Activated CD4-positive, alpha-beta T cell treated with anti-CD3 and anti-CD28 coated beads, Interleukin-2, amount 10 ng/mL, durations not matched to agents 7 days and 5 days (primary cell): ENCODE results near the gene LTBR. TPM values are rescaled to one million over a fixed set of nuclear protein-coding genes. Genes with fewer than 3 reads are reported as not detected.

Experiments used
- CTCF ChIA-PET: fragments of 350-600 bp; sonication (Branson Sonifier 250); formaldehyde crosslinking; loops from one replicate; lab custom pipeline; 2021; ENCODE audit warnings: antibody characterized with exemption; lab: Charles Lee
- POLR2A ChIA-PET: fragments of 350-600 bp; sonication (Branson Sonifier 250); formaldehyde crosslinking; loops from one replicate; lab custom pipeline; 2021; ENCODE audit warnings: antibody characterized with exemption; lab: Charles Lee
- DNase-seq: peaks from one replicate; pipeline ENCODE4 v3.0.0-alpha.2; 2020
- H3K27ac Mint-ChIP-seq: one replicate; pipeline ENCODE4 v1.8.0; 2021; ENCODE audit warnings: mild to moderate bottlenecking, moderate library complexity, mixed read lengths
- H3K27me3 Mint-ChIP-seq: one replicate; pipeline ENCODE4 v1.8.0; 2021; ENCODE audit warnings: mixed read lengths
- H3K36me3 Mint-ChIP-seq: one replicate; pipeline ENCODE4 v1.8.0; 2021; ENCODE audit warnings: low read depth, mixed read lengths
- H3K4me1 Mint-ChIP-seq: one replicate; pipeline ENCODE4 v1.8.0; 2021; ENCODE audit warnings: mixed read lengths
- H3K4me3 Mint-ChIP-seq: one replicate; pipeline ENCODE4 v1.8.0; 2021; ENCODE audit warnings: mild to moderate bottlenecking, moderate library complexity, mixed read lengths
- H3K9me3 Mint-ChIP-seq: one replicate; pipeline ENCODE4 v1.8.0; 2021; ENCODE audit warnings: mixed read lengths
- total RNA-seq, 2 experiments: library from RNA; stranded (reverse); gene quantifications; one replicate each; pipeline ENCODE4 v1.2.3, GENCODE V29; 2021

The LTBR gene
- total RNA-seq, 2 experiments from 2014 or later = not detected

GRCh38 chr12:6363330-6364043, 20.5 kb upstream of the LTBR start:
- H3K36me3 Mint-ChIP-seq = no peaks in the 10 kb centered on the region
- DNase-seq = peak; percentile 59
- peak overlapping the region; percentile 67 for H3K4me3 Mint-ChIP-seq
- H3K27ac Mint-ChIP-seq = peak overlapping the region; percentile 85
- H3K4me1 Mint-ChIP-seq = peaks cover 50% of the 10 kb centered on the region
- POLR2A ChIA-PET = no interaction called here
- CTCF ChIA-PET = interaction anchor here (0.6 to 2.1 kb wide), 7 partner anchors 11 to 303 kb away, joined by 3 to 7 read pairs (median 3); no protein-coding TSS in a partner anchor
- no peaks in the 10 kb centered on the region for H3K27me3 Mint-ChIP-seq
- H3K9me3 Mint-ChIP-seq = no peaks in the 10 kb centered on the region

- POLR2A ChIA-PET = interaction anchor here (0.6 kb wide), 1 partner anchor 1570 kb away, joined by 3 read pairs; no protein-coding TSS in a partner anchor
- CTCF ChIA-PET = interaction anchor here (0.7 to 2.1 kb wide), 4 partner anchors 10 to 85 kb away, joined by 3 to 7 read pairs (median 4); no protein-coding TSS in a partner anchor
- Mint-ChIP-seq H3K4me3 (peak overlapping the region; percentile 67), H3K9me3 (no peaks in the 10 kb centered on the region), H3K4me1 (peaks cover 54% of the 10 kb centered on the region), H3K27ac (peak overlapping the region; percentile 85), H3K27me3 (no peaks in the 10 kb centered on the region), H3K36me3 (no peaks in the 10 kb centered on the region)
- DNase-seq = peak; percentile 42
Observed at GRCh38 chr12:6364044-6364374, 20.0 kb upstream of the LTBR start.

GRCh38 chr12:6367065-6367968, 16.6 kb upstream of the LTBR start:
- Mint-ChIP-seq H3K27me3 (no peaks in the 10 kb centered on the region), H3K4me1 (peaks cover 41% of the 10 kb centered on the region), H3K4me3 (no peak overlapping the region), H3K27ac (no peak overlapping the region), H3K9me3 (no peaks in the 10 kb centered on the region), H3K36me3 (no peaks in the 10 kb centered on the region)
- DNase-seq = peak; percentile 50
- CTCF ChIA-PET = interaction anchor here (0.6 to 2.3 kb wide), 9 partner anchors 11 to 116 kb away, joined by 3 to 9 read pairs (median 4); partner anchors contain the start of gene TNFRSF1A
- POLR2A ChIA-PET = interaction anchor here (0.5 to 0.6 kb wide), 3 partner anchors 16 to 356 kb away, joined by 3 to 9 read pairs (median 5); partner anchors contain the start of gene COPS7A

- Mint-ChIP-seq H3K27ac (no peak overlapping the region), H3K4me3 (no peak overlapping the region), H3K36me3 (no peaks in the 10 kb centered on the region), H3K27me3 (no peaks in the 10 kb centered on the region), H3K4me1 (peaks cover 47% of the 10 kb centered on the region), H3K9me3 (no peaks in the 10 kb centered on the region)
- ChIA-PET POLR2A (interaction anchor here (0.5 to 0.6 kb wide), 2 partner anchors 17 to 107 kb away, joined by 3 to 9 read pairs; no protein-coding TSS in a partner anchor), CTCF (interaction anchor here (0.6 to 2.3 kb wide), 9 partner anchors 12 to 115 kb away, joined by 3 to 9 read pairs (median 4); partner anchors contain the start of gene TNFRSF1A)
- no peak for DNase-seq
Observed at GRCh38 chr12:6367969-6368892, 15.7 kb upstream of the LTBR start.

GRCh38 chr12:6368906-6369525, 14.9 kb upstream of the LTBR start:
- Mint-ChIP-seq H3K9me3 (no peaks in the 10 kb centered on the region), H3K4me1 (peaks cover 46% of the 10 kb centered on the region), H3K27me3 (no peaks in the 10 kb centered on the region), H3K4me3 (no peak overlapping the region), H3K36me3 (no peaks in the 10 kb centered on the region), H3K27ac (no peak overlapping the region)
- ChIA-PET CTCF (interaction anchor here (1.2 to 2.3 kb wide), 4 partner anchors 13 to 43 kb away, joined by 3 to 9 read pairs (median 3); no protein-coding TSS in a partner anchor), POLR2A (no interaction called here)
- DNase-seq = no peak

GRCh38 chr12:6369916-6370575, 13.9 kb upstream of the LTBR start:
- H3K4me1 Mint-ChIP-seq = peaks cover 41% of the 10 kb centered on the region
- H3K27ac Mint-ChIP-seq = no peak overlapping the region
- no peaks in the 10 kb centered on the region for H3K36me3 Mint-ChIP-seq
- DNase-seq = no peak
- H3K27me3 Mint-ChIP-seq = no peaks in the 10 kb centered on the region
- CTCF ChIA-PET = interaction anchor here (0.7 to 1.8 kb wide), 6 partner anchors 14 to 81 kb away, joined by 3 to 4 read pairs (median 3); no protein-coding TSS in a partner anchor
- no peak overlapping the region for H3K4me3 Mint-ChIP-seq
- H3K9me3 Mint-ChIP-seq = no peaks in the 10 kb centered on the region
- POLR2A ChIA-PET = no interaction called here

- Mint-ChIP-seq H3K27me3 (no peaks in the 10 kb centered on the region), H3K9me3 (no peaks in the 10 kb centered on the region), H3K4me1 (peaks cover 40% of the 10 kb centered on the region), H3K4me3 (no peak overlapping the region), H3K36me3 (no peaks in the 10 kb centered on the region), H3K27ac (no peak overlapping the region)
- DNase-seq = no peak
- POLR2A ChIA-PET = no interaction called here
- CTCF ChIA-PET = interaction anchor here (1.2 to 1.8 kb wide), 5 partner anchors 14 to 35 kb away, joined by 3 to 4 read pairs (median 3); no protein-coding TSS in a partner anchor
Observed at GRCh38 chr12:6370576-6370935, 13.4 kb upstream of the LTBR start.

GRCh38 chr12:6370994-6371754, 12.8 kb upstream of the LTBR start:
- ChIA-PET CTCF (interaction anchor here (1.2 to 1.8 kb wide), 5 partner anchors 14 to 36 kb away, joined by 3 to 4 read pairs (median 3); no protein-coding TSS in a partner anchor), POLR2A (no interaction called here)
- no peak for DNase-seq
- H3K27ac Mint-ChIP-seq = no peak overlapping the region
- no peaks in the 10 kb centered on the region for H3K9me3 Mint-ChIP-seq
- H3K27me3 Mint-ChIP-seq = no peaks in the 10 kb centered on the region
- no peaks in the 10 kb centered on the region for H3K36me3 Mint-ChIP-seq
- no peak overlapping the region for H3K4me3 Mint-ChIP-seq
- H3K4me1 Mint-ChIP-seq = peaks cover 46% of the 10 kb centered on the region

- Mint-ChIP-seq H3K4me3 (no peak overlapping the region), H3K9me3 (no peaks in the 10 kb centered on the region), H3K27me3 (no peaks in the 10 kb centered on the region), H3K36me3 (no peaks in the 10 kb centered on the region), H3K4me1 (peaks cover 55% of the 10 kb centered on the region), H3K27ac (peak overlapping the region; percentile 76)
- DNase-seq = no peak
- ChIA-PET CTCF (no interaction called here), POLR2A (no interaction called here)
Observed at GRCh38 chr12:6372403-6373003, 11.5 kb upstream of the LTBR start.

- no peak for DNase-seq
- Mint-ChIP-seq H3K4me1 (peaks cover 54% of the 10 kb centered on the region), H3K27ac (peak overlapping the region; percentile 76), H3K4me3 (no peak overlapping the region), H3K27me3 (no peaks in the 10 kb centered on the region), H3K36me3 (no peaks in the 10 kb centered on the region), H3K9me3 (no peaks in the 10 kb centered on the region)
- POLR2A ChIA-PET = no interaction called here
- CTCF ChIA-PET = interaction anchor here (1.6 kb wide), 1 partner anchor 15 kb away, joined by 6 read pairs; no protein-coding TSS in a partner anchor
Observed at GRCh38 chr12:6373022-6373787, 10.8 kb upstream of the LTBR start.
